Pancreas (tissue), 10 donors: ENCODE data around the gene MAGI1. TPM values are rescaled to one million over a fixed set of nuclear protein-coding genes. Genes with fewer than 3 reads are reported as not detected.

Source experiments
- ATAC-seq, 4 donors: fragments of 200-7000 bp; cut with Tn5 transposase; one replicate each; pipeline versions ENCODE4 v1.8.0 to v1.9.1; 2020; ENCODE audit warnings: mild to moderate bottlenecking in 4 of 4, moderate library complexity in 4 of 4
- DNase-seq, 6 donors: peaks; one replicate each; pipeline ENCODE4 v3.0.0-alpha.2; 2020
- FAIRE-seq: peaks from 2 replicates; lab custom pipeline; 2012; peaks lifted over from hg19 to GRCh38; lab: Jason Lieb, UNC
- H3K27ac ChIP-seq, 4 donors: fragments of 200-600 bp; sonication (generic); 1 replicate in 3 of 4; 2 replicates in 1 of 4; pipeline versions ENCODE4 v1.5.0 to v1.8.0; 2020
- H3K27me3 ChIP-seq, 4 donors: fragments of 200-600 bp; one replicate each; pipeline ENCODE4 v1.8.0; 2021
- H3K36me3 ChIP-seq, 3 donors: fragments of 200-600 bp; sonication (generic) in 1 of 3; one replicate each; pipeline versions ENCODE4 v1.5.0 to v1.8.0; 2020 to 2021
- H3K4me1 ChIP-seq, 3 donors: fragments of 200-600 bp; one replicate each; pipeline ENCODE4 v1.8.0; 2021
- H3K4me3 ChIP-seq, 4 donors: fragments of 200-600 bp; sonication (generic) in 2 of 4; one replicate each; pipeline versions ENCODE4 v1.5.0 to v1.8.0; 2020 to 2021
- H3K9me3 ChIP-seq, 4 donors: fragments of 200-600 bp; one replicate each; pipeline ENCODE4 v1.8.0; 2021
- CTCF ChIP-seq, 4 donors: fragments of 200-600 bp; sonication (generic) in 3 of 4; IDR thresholded peaks; one replicate each; pipeline versions ENCODE4 v1.5.0 to v1.8.0; 2021; ENCODE audit warnings: antibody characterized with exemption in 4 of 4
- WGBS, 2 donors: extraction: QIAGEN DNeasy Blood & Tissue Kit; methylation state at CpG; one replicate each; pipeline ENCODE4 v1.1.7; 2013; 5-methylcytosine and 5-hydroxymethylcytosine counted together
- intact Hi-C, 3 donors: fragments of 100-400 bp; cut with DNase I; formaldehyde crosslinking; loops; one replicate each; pipeline versions ENCODE4 v1.11.1 to v1.14.2; 2022
- polyA plus RNA-seq, 2 donors: library from polyadenylated mRNA; stranded (reverse); fragments of 200-250 nt; gene quantifications; one replicate each; pipeline ENCODE4 v1.2.3, GENCODE V29; 2013
- total RNA-seq, 6 donors: library from RNA; stranded (reverse); fragmentation: NEBNext Ultra II Directional in 4 of 6; extraction: Animal tissue kit (Norgen Biotek cat#: 25700) in 4 of 6; gene quantifications; one replicate each; pipeline versions ENCODE4 v1.2.1 to v1.2.4, GENCODE V29; 2021 to 2023
- donor health status: healthy with polysubstance abuse.
- donor health status: DM: no; HTN: no; CAD: no; lungs with moderate emphysema.
- donor health status: DM: no; HTN: no; CAD: no.
- donor health status: control.
- donor health status: control.
- donor health status: Bipolar disorder and iron deficiency.
- donor health status: DM: yes; HTN: yes; CAD: no.
- donor health status: DM: no; HTN: no; CAD: no.
- donor health status: DM: no; HTN: no; CAD: no.
- donor health status: DM: yes; HTN: yes; CAD: no.

The MAGI1 gene
- total and polyA plus RNA-seq, 8 donors = 19.7 to 45.1 (median 28.0) TPM

GRCh38 chr3:65858749-65859148 lies 180.0 kb downstream of the MAGI1 start:
- H3K4me1 ChIP-seq = peaks cover 0 to 12% (median 9%) of the 10 kb centered on the region in 3 donors
- intact Hi-C loops = no loop called here
- H3K36me3 ChIP-seq = no peaks in the 10 kb centered on the region
- no peak for TF ChIP-seq CTCF (IDR thresholded peaks at IDR 0.05)
- no peak for DNase-seq
- 96% methylated on average over 6 of the region's 6 CpGs for WGBS, 2 donors
- no peak overlapping the region for H3K4me3 ChIP-seq
- no peaks in the 10 kb centered on the region for H3K9me3 ChIP-seq
- FAIRE-seq = no peak
- H3K27me3 ChIP-seq = no peaks in the 10 kb centered on the region
- ATAC-seq = no peak
- H3K27ac ChIP-seq = no peak overlapping the region

DNA sequence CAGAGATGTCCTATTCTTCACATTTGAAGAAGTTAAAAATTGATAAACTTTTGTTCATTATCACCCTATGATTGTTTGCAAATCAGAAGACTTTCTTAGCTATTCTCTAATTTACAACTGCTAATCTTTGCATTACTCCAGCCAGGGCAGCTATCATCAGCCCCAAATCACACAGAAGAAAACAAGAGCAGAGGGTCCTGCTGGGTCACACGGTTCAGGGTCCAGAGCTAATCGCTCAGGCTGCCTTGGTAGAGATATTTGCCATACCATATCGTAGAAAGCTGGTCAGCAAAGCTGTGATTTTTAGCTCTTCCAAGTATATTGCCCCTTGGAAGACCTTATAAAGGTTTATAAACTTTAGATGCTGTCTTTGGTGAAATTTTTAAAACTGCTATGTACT lies 181.4 kb downstream of the MAGI1 start:
- Histone ChIP-seq H3K9me3 (no peaks in the 10 kb centered on the region), H3K27me3 (no peaks in the 10 kb centered on the region), H3K4me3 (no peak overlapping the region), H3K4me1 (peaks cover 0 to 12% (median 9%) of the 10 kb centered on the region in 3 donors), H3K27ac (peak overlapping the region in 1 of 4 donors; percentile 0), H3K36me3 (no peaks in the 10 kb centered on the region)
- TF ChIP-seq CTCF (IDR thresholded peaks at IDR 0.05) = no peak
- no peak for ATAC-seq
- WGBS, 2 donors = 51 to 77% methylated on average over 3 of the region's 3 CpGs
- no peak for FAIRE-seq
- intact Hi-C loops = no loop called here
- no peak for DNase-seq

- WGBS, 2 donors = 18 to 20% methylated on average over 2 of the region's 2 CpGs
- no peak for TF ChIP-seq CTCF (IDR thresholded peaks at IDR 0.05)
- Histone ChIP-seq H3K4me1 (peaks cover 0 to 12% (median 9%) of the 10 kb centered on the region in 3 donors), H3K27me3 (no peaks in the 10 kb centered on the region), H3K4me3 (no peak overlapping the region), H3K9me3 (no peaks in the 10 kb centered on the region), H3K36me3 (no peaks in the 10 kb centered on the region), H3K27ac (peak overlapping the region in 2 of 4 donors; percentile 0 to 16)
- intact Hi-C loops = no loop called here
- no peak for FAIRE-seq
- peak; percentile 48 to 73 (median 69) for ATAC-seq
- DNase-seq = no peak
These were observed 181.8 kb downstream of the MAGI1 start for GRCh38 chr3:65856907-65857306.

DNA sequence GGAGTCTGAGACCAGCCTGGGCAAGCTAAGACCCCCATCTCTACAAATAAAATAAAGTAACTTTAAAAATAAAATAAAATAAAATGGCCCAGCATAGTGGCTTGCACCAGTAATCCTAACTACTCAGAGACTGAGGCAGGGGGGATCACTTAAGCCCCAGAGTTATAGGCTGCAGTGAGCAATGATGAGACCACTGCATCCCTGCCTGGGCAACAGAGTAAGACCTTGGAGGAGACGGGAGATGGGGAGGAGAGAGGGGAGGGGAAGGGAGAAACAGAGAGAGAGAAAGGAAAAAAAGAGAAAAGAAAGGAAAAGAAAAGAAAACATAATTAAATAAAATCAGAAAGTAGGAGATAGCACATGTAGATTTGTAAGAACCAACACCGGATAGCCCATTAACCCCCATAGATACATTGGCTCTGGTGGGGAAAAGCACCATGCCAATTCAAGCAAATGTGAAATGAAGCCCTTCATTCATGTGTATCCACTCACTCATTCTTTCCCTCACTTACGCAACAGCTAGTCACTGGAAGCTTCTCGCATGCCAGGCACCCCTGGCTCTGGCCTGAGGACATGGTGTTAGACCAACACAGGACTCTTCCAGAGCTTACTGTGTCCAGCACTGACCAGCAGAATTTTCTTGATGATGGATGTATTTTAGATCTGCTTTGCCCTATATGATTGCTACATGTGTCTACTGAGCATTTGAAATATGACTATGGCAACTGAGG lies 183.2 kb downstream of the MAGI1 start:
- intact Hi-C loops = no loop called here
- no peak for DNase-seq
- Histone ChIP-seq H3K36me3 (no peaks in the 10 kb centered on the region), H3K4me3 (no peak overlapping the region), H3K9me3 (no peaks in the 10 kb centered on the region), H3K27me3 (no peaks in the 10 kb centered on the region), H3K4me1 (peaks cover 0 to 12% (median 9%) of the 10 kb centered on the region in 3 donors), H3K27ac (peak overlapping the region in 1 of 4 donors; percentile 1)
- FAIRE-seq = no peak
- no peak for TF ChIP-seq CTCF (IDR thresholded peaks at IDR 0.05)
- 84 to 88% methylated on average over 4 of the region's 4 CpGs for WGBS, 2 donors
- no peak for ATAC-seq
